CD4-positive, alpha-beta memory T cell (primary cell): Measurements from ENCODE around the gene P4HA1. TPM values are rescaled to one million over a fixed set of nuclear protein-coding genes. Genes with fewer than 3 reads are reported as not detected.
"Not testable (repeated sequence)": the region's sequence is repeated elsewhere in the genome, so short reads cannot be mapped to it uniquely, and the experiment has no call there.

Experiments used
- CTCF ChIA-PET: fragments of 350-600 bp; sonication (Branson Sonifier 250); formaldehyde crosslinking; loops from one replicate; lab custom pipeline; 2021; ENCODE audit warnings: inconsistent platforms; ENCODE audit not compliant: partially characterized antibody; lab: Charles Lee
- POLR2A ChIA-PET: fragments of 350-600 bp; sonication (Branson Sonifier 250); formaldehyde crosslinking; loops from one replicate; lab custom pipeline; 2021; ENCODE audit not compliant: partially characterized antibody; lab: Charles Lee
- DNase-seq, 5 donors: peaks; one replicate each; pipeline versions ENCODE4 v3.0.0 to v3.0.0-alpha.2; 2020 to 2022; ENCODE audit warnings: mixed read lengths in 1 of 5
- H3K27ac ChIP-seq: one replicate; pipeline ENCODE4 v1.7.0; 2013; ENCODE audit warnings: low read depth, low read length
- H3K27me3 ChIP-seq: 2 replicates; pipeline ENCODE4 v1.7.0; 2013; ENCODE audit warnings: mild to moderate bottlenecking, low read length, moderate library complexity; ENCODE audit not compliant: insufficient read depth
- H3K36me3 ChIP-seq: 2 replicates; pipeline ENCODE4 v1.7.0; 2013; ENCODE audit warnings: mild to moderate bottlenecking, low read length, moderate library complexity; ENCODE audit not compliant: insufficient read depth
- H3K4me1 ChIP-seq: 2 replicates; pipeline ENCODE4 v1.7.0; 2013; ENCODE audit warnings: mild to moderate bottlenecking, low read length, moderate library complexity; ENCODE audit not compliant: insufficient read depth
- H3K4me3 ChIP-seq, 2 donors: one replicate each; pipeline ENCODE4 v1.7.0; 2013; ENCODE audit warnings: low read length in 2 of 2, mild to moderate bottlenecking in 1 of 2
- H3K9me3 ChIP-seq, 2 donors: one replicate each; pipeline ENCODE4 v1.7.0; 2013; ENCODE audit warnings: low read length in 2 of 2, control low read depth in 1 of 2; ENCODE audit not compliant: control insufficient read depth in 1 of 2
- H3K27ac Mint-ChIP-seq, 7 donors: one replicate each; pipeline ENCODE4 v1.8.0; 2020 to 2021; ENCODE audit warnings: mixed read lengths in 7 of 7, mild to moderate bottlenecking in 6 of 7, inconsistent platforms in 3 of 7, moderate library complexity in 3 of 7
- H3K27me3 Mint-ChIP-seq, 2 donors: one replicate each; pipeline ENCODE4 v1.8.0; 2020 to 2021; ENCODE audit warnings: mixed read lengths in 2 of 2
- H3K36me3 Mint-ChIP-seq, 2 donors: one replicate each; pipeline ENCODE4 v1.8.0; 2020 to 2021; ENCODE audit warnings: mixed read lengths in 2 of 2, inconsistent platforms in 1 of 2, mild to moderate bottlenecking in 1 of 2
- H3K4me1 Mint-ChIP-seq, 4 donors: one replicate each; pipeline ENCODE4 v1.8.0; 2020 to 2021; ENCODE audit warnings: mixed read lengths in 4 of 4, mild to moderate bottlenecking in 1 of 4
- H3K4me3 Mint-ChIP-seq, 8 donors: one replicate each; pipeline ENCODE4 v1.8.0; 2020 to 2021; ENCODE audit warnings: mixed read lengths in 8 of 8, mild to moderate bottlenecking in 7 of 8, moderate library complexity in 6 of 8, inconsistent platforms in 3 of 8
- H3K9me3 Mint-ChIP-seq, 8 donors: one replicate each; pipeline ENCODE4 v1.8.0; 2020 to 2021; ENCODE audit warnings: mixed read lengths in 8 of 8, mild to moderate bottlenecking in 5 of 8, inconsistent platforms in 3 of 8, moderate library complexity in 1 of 8
- intact Hi-C: fragments of 100-400 bp; cut with micrococcal nuclease; formaldehyde crosslinking; loops from one replicate; pipeline ENCODE4 v1.15.1; 2023
- polyA plus RNA-seq, 2 donors: library from polyadenylated mRNA; unstranded; fragments of 300-500 nt; fragmentation: Illumina TruSeq; gene quantifications; one replicate each; pipeline ENCODE4 v1.2.3, GENCODE V29; 2021
- total RNA-seq, 2 experiments: library from RNA; stranded (reverse); gene quantifications; one replicate each; pipeline ENCODE4 v1.2.3, GENCODE V29; 2021

Gene P4HA1
- total and polyA plus RNA-seq, 4 experiments from 2014 or later, result 17.8 to 41.4 (median 20.7) TPM

- H3K27ac ChIP-seq, POLR2A ChIA-PET, H3K27me3 Mint-ChIP-seq, intact Hi-C loops, H3K4me3 ChIP-seq, H3K27ac Mint-ChIP-seq, H3K4me1 ChIP-seq, H3K27me3 ChIP-seq, H3K9me3 ChIP-seq, H3K4me3 Mint-ChIP-seq, H3K9me3 Mint-ChIP-seq, CTCF ChIA-PET, DNase-seq, H3K4me1 Mint-ChIP-seq: not testable (repeated sequence)
- peaks cover 15 to 17% of the 10 kb centered on the region in 2 donors for H3K36me3 Mint-ChIP-seq
- peaks cover 11% of the 10 kb centered on the region for H3K36me3 ChIP-seq
Observed at GRCh38 chr10:73036285-73036684, 60.4 kb downstream of the P4HA1 start.

GRCh38 chr10:73032536-73032935 lies 64.1 kb downstream of the P4HA1 start:
- POLR2A ChIA-PET, result no interaction called here
- no peaks in the 10 kb centered on the region for H3K9me3 Mint-ChIP-seq
- peaks cover 26 to 29% of the 10 kb centered on the region in 2 donors for H3K36me3 Mint-ChIP-seq
- no peaks in the 10 kb centered on the region for H3K27me3 ChIP-seq
- no peak for DNase-seq
- H3K27ac Mint-ChIP-seq, result no peak overlapping the region
- H3K4me1 Mint-ChIP-seq, result peaks cover 0 to 3% (median 0%) of the 10 kb centered on the region in 4 donors
- no peaks in the 10 kb centered on the region for H3K9me3 ChIP-seq
- H3K4me1 ChIP-seq, result no peaks in the 10 kb centered on the region
- no peak overlapping the region for H3K4me3 ChIP-seq
- intact Hi-C loops, result no loop called here
- H3K27ac ChIP-seq, result no peak overlapping the region
- H3K36me3 ChIP-seq, result peaks cover 23% of the 10 kb centered on the region
- H3K4me3 Mint-ChIP-seq, result no peak overlapping the region
- H3K27me3 Mint-ChIP-seq, result no peaks in the 10 kb centered on the region
- CTCF ChIA-PET, result interaction anchor here (0.6 kb wide), 1 partner anchor 378 kb away, joined by 4 read pairs; no protein-coding TSS in a partner anchor

- H3K9me3 Mint-ChIP-seq, H3K4me3 Mint-ChIP-seq, CTCF ChIA-PET, H3K4me3 ChIP-seq, H3K27ac ChIP-seq, DNase-seq, H3K27me3 ChIP-seq, H3K4me1 ChIP-seq, H3K27me3 Mint-ChIP-seq, POLR2A ChIA-PET, intact Hi-C loops, H3K9me3 ChIP-seq: not testable (repeated sequence)
- peaks cover 52 to 53% of the 10 kb centered on the region in 2 donors for H3K36me3 Mint-ChIP-seq
- H3K4me1 Mint-ChIP-seq, result peaks cover 0 to 17% (median 5%) of the 10 kb centered on the region in 4 donors
- H3K36me3 ChIP-seq, result peaks cover 13% of the 10 kb centered on the region
- H3K27ac Mint-ChIP-seq, result peak overlapping the region in 1 of 7 donors; percentile 41
Observed at GRCh38 chr10:73026623-73027022, 70.0 kb downstream of the P4HA1 start.

GRCh38 chr10:73023455-73024070 lies 73.1 kb downstream of the P4HA1 start:
- intact Hi-C loops, H3K9me3 Mint-ChIP-seq, H3K27me3 ChIP-seq, CTCF ChIA-PET, H3K4me1 ChIP-seq, H3K27me3 Mint-ChIP-seq, H3K27ac ChIP-seq, H3K9me3 ChIP-seq, H3K4me3 ChIP-seq, DNase-seq, H3K36me3 ChIP-seq, POLR2A ChIA-PET: not testable (repeated sequence)
- H3K4me3 Mint-ChIP-seq, result peak overlapping the region in 1 of 8 donors; percentile 8
- peaks cover 66 to 67% of the 10 kb centered on the region in 2 donors for H3K36me3 Mint-ChIP-seq
- H3K4me1 Mint-ChIP-seq, result peaks cover 0 to 17% (median 14%) of the 10 kb centered on the region in 4 donors
- peak overlapping the region in 1 of 7 donors; percentile 67 for H3K27ac Mint-ChIP-seq

- Mint-ChIP-seq H3K4me1 (peaks cover 0 to 17% (median 14%) of the 10 kb centered on the region in 4 donors), H3K36me3 (peaks cover 64 to 67% of the 10 kb centered on the region in 2 donors)
- H3K36me3 ChIP-seq, result peaks cover 11% of the 10 kb centered on the region
- H3K27ac Mint-ChIP-seq, H3K9me3 ChIP-seq, DNase-seq, H3K4me3 ChIP-seq, CTCF ChIA-PET, H3K4me3 Mint-ChIP-seq, H3K27ac ChIP-seq, H3K27me3 Mint-ChIP-seq, intact Hi-C loops, H3K27me3 ChIP-seq, H3K9me3 Mint-ChIP-seq, H3K4me1 ChIP-seq, POLR2A ChIA-PET: not testable (repeated sequence)
Observed at GRCh38 chr10:73022961-73023360, 73.7 kb downstream of the P4HA1 start.

GRCh38 chr10:73021538-73022164 lies 75.0 kb downstream of the P4HA1 start:
- H3K9me3 Mint-ChIP-seq, H3K27ac ChIP-seq, H3K9me3 ChIP-seq, intact Hi-C loops, POLR2A ChIA-PET, H3K4me3 ChIP-seq, DNase-seq, H3K4me3 Mint-ChIP-seq, H3K27me3 Mint-ChIP-seq, H3K4me1 ChIP-seq, H3K27me3 ChIP-seq, CTCF ChIA-PET: not testable (repeated sequence)
- H3K36me3 Mint-ChIP-seq, result peaks cover 53 to 62% of the 10 kb centered on the region in 2 donors
- peak overlapping the region in 1 of 7 donors; percentile 25 for H3K27ac Mint-ChIP-seq
- peaks cover 0 to 17% (median 13%) of the 10 kb centered on the region in 4 donors for H3K4me1 Mint-ChIP-seq
- H3K36me3 ChIP-seq, result peaks cover 16% of the 10 kb centered on the region

GRCh38 chr10:73021050-73021449 lies 75.6 kb downstream of the P4HA1 start:
- H3K27me3 ChIP-seq, result no peaks in the 10 kb centered on the region
- Mint-ChIP-seq H3K9me3 (no peaks in the 10 kb centered on the region), H3K27ac (peak overlapping the region in 1 of 7 donors; percentile 25), H3K27me3 (no peaks in the 10 kb centered on the region), H3K36me3 (peaks cover 54 to 61% of the 10 kb centered on the region in 2 donors), H3K4me3 (no peak overlapping the region), H3K4me1 (peaks cover 0 to 17% (median 13%) of the 10 kb centered on the region in 4 donors)
- no peaks in the 10 kb centered on the region for H3K9me3 ChIP-seq
- H3K27ac ChIP-seq, result no peak overlapping the region
- peaks cover 16% of the 10 kb centered on the region for H3K36me3 ChIP-seq
- no peaks in the 10 kb centered on the region for H3K4me1 ChIP-seq
- intact Hi-C loops, result no loop called here
- ChIA-PET POLR2A (no interaction called here), CTCF (no interaction called here)
- no peak overlapping the region for H3K4me3 ChIP-seq
- no peak for DNase-seq
